Measurements from ENCODE around the gene CCDC191. TPM values are rescaled to one million over a fixed set of nuclear protein-coding genes. Genes with fewer than 3 reads are reported as not detected.

The CCDC191 gene
- polyA plus RNA-seq, 12 donors, result 2.4 to 14.4 (median 4.7) TPM; not detected in 2

DNA sequence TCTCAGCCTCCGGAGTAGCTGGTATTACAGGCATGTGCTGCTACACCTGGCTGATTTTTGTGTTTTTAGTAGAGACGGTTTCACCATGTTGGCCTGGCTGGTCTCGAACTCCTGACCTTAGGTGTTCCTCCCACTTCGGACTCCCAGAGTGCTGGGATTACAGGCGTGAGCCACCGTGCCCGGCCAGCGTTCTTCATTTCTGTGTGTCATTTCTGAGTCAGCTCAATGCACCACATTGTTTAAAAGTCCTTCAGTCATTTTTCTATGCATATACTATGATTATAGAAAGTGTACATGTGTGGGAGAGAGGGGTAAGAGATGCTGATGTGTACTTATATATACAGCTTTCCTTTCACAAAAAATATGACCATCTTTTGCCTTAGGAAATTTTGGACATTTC lies 2.3 kb upstream of the CCDC191 start:
- DNase-seq, result no peak

DNA sequence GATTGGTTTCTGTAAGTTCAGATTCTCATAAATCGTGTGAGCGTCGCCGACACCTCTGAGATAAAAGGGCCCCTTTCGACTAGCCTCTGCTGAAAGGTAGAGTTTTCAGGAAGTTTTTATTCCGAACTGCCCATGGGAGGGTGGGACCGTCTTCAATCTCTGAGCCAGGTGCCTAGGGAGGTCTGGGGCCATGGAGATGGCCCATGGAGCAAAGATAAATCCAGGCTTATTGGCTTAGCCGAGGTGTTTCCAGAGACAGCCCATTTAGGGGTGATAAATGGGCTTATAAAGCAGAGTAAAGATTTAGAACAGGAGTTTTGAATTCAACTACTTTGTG lies 653 bp upstream of the CCDC191 start:
- DNase-seq, result no peak

- no peak for DNase-seq
These were observed 4.1 kb downstream of the CCDC191 start for GRCh38 chr3:114052216-114052615.

GRCh38 chr3:114043205-114043604 lies 13.1 kb downstream of the CCDC191 start:
- DNase-seq, result no peak

GRCh38 chr3:114035896-114036295 lies 20.4 kb downstream of the CCDC191 start:
- no peak for DNase-seq

DNA sequence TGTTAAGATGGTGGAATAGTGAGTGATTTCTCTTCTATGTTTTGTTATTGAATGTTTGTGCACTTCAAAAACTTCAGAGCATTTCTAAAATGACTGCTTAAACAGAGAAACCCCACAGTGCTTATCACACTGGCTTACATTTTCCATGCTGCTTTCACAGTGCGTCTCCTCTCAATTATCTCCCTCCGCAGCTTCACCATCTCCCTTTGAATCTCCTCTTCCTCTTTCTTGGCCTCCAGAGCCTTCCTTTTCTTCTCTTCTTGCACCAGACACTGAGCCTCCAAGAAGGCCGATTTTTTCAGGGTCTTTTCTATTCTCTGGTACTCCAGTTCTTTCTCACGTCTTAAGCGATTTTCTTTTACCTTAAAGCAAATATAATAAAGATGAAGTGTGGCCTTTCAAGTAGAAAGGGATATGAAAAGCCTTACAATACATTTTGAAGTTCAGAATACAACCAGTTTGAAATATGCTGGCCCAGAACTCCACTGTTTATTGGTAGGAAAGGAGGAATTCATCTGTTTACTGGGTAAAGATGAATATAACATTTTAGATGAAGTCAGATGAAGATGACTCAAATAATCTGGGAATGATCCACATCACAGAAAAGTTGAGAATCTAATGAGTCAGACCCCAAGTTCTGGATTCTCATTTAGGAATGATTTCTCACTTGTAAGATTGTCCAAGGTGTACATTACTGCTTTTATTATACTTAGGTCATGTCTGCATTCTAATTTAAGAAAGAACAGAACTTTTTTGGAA lies 21.4 kb downstream of the CCDC191 start:
- DNase-seq, result no peak

DNA sequence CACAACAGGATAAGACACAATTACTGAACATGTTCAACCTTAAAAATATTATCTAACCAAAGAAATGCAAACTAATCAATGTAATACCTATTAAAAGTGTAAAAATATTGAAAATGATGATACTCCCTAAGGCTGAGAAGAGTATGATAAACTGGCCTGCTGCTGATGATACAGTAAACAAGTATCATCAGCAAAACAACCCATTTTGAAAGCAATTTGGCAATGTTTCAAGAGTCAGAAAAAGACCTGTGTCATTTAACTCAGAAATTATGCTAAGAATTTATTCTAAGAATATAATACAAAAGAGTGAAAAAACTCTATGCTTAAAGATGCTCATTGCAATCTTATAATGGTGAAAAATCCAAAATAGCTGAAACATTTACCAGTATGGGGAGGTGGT lies 22.1 kb downstream of the CCDC191 start:
- DNase-seq, result no peak

DNA sequence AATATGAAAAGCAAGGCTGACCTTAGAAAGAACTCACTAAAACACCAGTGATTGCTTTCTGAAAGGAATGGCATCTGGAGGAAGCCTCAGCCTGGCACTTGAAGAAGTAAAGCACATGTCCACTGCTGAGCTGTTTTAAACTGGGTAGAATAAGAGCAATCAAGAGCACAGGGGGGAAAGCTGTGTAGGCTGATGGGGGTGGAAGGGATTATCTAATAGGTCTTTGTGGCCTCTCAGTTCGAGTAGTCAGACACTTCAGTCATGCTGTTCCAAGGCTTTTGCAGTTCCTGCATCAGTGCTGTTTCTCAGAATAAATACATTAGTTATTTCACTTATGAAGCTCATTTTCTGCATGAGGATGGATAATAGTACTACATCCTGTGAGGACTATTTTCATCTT lies 22.6 kb downstream of the CCDC191 start:
- DNase-seq, result no peak

GRCh38 chr3:114026331-114026730 lies 30.0 kb downstream of the CCDC191 start:
- no peak for DNase-seq

DNA sequence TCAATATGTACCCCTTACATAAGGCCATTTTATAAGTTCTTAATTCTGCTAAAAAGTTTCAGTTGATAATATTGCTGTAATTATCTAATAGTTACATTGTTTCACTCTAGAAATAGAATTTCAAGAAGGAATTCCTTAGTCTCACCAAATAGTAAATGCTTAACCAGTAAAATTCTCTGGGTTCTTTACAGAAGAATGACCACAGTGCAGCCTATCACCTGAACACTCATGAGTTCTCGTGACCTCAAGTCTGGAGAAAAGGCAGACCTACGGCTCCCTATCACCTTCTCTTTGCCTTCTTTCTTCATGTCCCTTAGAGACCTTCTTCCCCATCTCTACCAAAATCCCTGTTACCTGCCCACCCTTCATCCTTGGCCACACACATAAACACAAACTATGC lies 30.9 kb downstream of the CCDC191 start:
- DNase-seq, result no peak

DNA sequence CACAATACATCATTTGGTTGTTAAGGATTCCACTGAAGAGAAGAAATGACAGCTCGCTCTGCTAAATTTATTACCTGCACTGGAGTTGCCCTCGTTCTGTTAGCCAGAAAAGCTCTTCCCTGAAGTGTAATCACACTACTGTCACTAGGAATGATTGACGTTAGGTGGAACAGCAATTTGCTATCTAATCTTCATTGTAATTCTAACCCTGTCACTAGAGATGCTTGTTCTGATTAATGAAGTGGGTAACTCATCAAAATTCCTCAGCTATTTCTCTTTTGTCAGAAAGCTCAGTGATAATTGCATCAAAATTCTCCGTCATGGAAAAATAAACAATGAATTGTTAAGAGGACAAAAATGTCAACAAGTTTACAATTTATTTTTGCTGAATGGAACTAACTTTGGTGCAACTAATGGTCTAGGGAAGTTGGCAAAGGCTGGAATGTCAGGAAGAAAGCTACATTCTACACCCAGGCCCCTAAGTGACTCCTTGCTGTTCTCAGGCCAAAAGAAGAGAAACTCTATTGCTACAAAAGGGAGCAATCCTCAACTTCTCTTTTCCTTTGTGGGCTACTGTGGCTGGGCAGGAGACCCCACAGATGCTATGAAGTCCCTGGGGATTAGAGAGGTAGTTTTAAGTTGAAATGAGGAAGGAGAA lies 34.1 kb downstream of the CCDC191 start:
- no peak for DNase-seq

DNA sequence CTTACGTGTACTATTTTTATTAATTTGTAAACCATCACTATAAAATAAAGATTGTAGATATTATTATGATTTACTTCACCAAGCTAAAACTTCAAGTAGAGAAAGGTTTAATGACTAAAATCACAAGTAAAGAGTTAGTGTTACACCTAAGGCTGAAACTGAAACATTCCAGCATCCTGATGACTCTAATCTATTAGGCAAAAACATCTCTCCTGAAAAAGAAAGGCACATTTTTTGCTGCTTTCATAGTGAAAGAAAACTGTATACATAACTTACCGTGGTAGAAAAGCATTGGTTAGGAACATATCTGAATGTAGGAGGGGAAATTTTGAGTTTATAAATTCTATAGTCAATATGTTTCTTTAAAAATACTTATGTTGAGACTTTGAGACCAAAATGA lies 35.4 kb downstream of the CCDC191 start:
- no peak for DNase-seq

DNA sequence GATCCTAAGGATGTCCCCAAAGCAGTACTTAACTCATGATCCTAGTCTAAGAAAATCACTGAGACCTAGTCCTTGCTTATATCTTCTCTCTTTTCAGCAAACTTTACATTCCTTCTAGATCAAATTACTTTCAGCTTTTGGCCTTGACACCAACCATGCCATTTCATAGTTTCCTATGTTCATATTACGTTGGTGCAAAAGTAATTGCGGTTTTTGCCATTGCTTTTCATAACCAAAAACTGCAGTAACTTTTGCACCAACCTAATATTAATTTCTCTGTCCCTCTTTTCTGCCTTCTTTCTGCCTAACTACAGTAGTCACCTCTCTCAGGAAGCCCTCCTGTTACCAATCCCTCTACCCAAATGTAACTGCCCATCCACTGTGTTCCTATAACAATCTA lies 36.8 kb downstream of the CCDC191 start:
- DNase-seq, result no peak

GRCh38 chr3:114014211-114014610 lies 42.1 kb downstream of the CCDC191 start:
- no peak for DNase-seq

- no peak for DNase-seq
These were observed 45.1 kb downstream of the CCDC191 start for GRCh38 chr3:114011059-114011797.

GRCh38 chr3:114005481-114005880 lies 50.8 kb downstream of the CCDC191 start:
- no peak for DNase-seq

DNA sequence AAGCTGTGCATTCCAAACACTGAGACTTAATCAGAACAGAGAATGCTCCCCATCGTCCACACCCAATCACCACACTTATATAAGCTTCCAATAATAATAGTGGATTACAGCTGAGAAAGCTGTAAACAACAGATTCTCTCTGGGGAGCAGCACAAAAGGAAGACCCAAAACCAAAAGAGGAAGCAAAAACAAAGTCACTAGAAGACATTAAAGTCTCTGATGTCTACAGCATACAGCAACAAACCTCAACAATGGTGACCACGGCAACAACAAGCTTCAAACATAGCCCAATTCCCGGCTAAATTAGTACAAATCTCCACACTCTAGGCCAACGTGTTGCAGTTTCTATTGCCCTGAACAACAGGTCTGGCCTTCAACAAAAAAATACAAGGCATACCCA lies 70.8 kb downstream of the CCDC191 start:
- DNase-seq, result no peak

- DNase-seq, result no peak
These were observed 72.8 kb downstream of the CCDC191 start for GRCh38 chr3:113983544-113983943.

GRCh38 chr3:113981803-113982202 lies 74.5 kb downstream of the CCDC191 start:
- DNase-seq, result no peak

DNA sequence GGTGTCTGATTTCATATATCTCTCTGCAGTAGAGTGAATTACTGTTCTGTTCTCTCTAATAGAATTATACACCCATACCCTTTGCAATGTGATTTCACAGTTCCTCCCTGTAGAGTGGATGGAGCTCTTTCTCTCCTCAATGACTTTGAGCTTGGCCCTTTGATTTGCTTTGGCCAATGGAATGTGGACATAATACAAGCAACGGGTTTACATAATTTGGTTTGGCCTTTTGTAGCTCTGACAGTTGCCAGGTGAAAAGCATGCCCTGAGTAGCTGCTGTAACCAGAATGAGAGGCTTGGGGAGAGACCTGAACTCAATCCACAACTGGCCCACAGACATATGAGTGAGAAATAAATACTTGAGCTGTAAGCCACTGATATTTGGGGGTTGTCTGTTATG lies 76.4 kb downstream of the CCDC191 start:
- DNase-seq, result no peak

GRCh38 chr3:113977822-113978221 lies 78.5 kb downstream of the CCDC191 start:
- no peak for DNase-seq

DNA sequence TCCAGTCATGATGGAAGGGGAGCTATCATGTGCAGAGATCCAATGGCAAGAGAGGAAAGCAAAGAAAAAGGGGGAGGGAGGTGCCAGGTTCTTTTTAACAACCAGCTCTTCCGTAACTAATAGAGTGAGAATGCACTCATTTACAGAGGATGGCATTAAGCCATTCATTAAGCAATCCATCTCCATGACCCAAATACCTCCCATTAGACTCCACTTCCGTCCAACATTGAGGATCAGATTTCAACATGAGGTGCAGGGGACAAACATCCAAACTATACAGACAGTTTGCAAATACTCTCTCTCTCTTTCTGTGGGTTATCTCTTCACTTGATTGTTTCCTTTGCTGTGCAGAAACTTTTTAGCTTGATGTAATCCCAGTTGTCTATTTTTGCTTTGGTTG lies 87.3 kb downstream of the CCDC191 start:
- DNase-seq, result no peak

DNA sequence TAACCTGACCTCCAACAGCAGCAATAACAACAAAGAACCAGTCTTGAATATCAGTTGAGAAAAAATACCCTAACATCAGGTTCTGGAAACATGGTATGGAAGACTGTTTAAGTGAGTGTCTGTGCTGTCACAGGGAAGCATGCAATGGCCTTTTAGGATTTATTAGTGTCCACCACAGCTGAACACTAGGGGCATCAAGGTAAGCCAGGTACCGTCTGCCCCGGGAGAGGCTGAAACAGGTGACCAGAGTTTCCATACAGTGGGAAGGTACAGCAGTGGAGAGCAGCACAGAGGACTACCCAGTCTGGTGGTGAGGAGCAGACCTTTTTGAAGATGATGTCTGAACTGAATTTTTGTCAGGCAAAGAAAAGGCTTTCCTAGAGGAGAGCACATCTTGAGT lies 90.2 kb downstream of the CCDC191 start:
- no peak for DNase-seq

Data from muscle of arm (tissue), 12 donors.